GM21360 (cell line): ENCODE measurements around the gene TAF12.
"Not testable (repeated sequence)": the region's sequence is repeated elsewhere in the genome, so short reads cannot be mapped to it uniquely, and the experiment has no call there.

ENCODE experiments used
- ATAC-seq: cut with Tn5 transposase; IDR thresholded peaks from one replicate; pipeline ENCODE4 v1.9.1; 2021; ENCODE audit warnings: mild to moderate bottlenecking, moderate library complexity; ENCODE audit not compliant: unreplicated experiment

Gene TAF12

GRCh38 chr1:28582248-28582615 lies 60.6 kb downstream of the TAF12 start:
- peak; percentile 3 for ATAC-seq

DNA sequence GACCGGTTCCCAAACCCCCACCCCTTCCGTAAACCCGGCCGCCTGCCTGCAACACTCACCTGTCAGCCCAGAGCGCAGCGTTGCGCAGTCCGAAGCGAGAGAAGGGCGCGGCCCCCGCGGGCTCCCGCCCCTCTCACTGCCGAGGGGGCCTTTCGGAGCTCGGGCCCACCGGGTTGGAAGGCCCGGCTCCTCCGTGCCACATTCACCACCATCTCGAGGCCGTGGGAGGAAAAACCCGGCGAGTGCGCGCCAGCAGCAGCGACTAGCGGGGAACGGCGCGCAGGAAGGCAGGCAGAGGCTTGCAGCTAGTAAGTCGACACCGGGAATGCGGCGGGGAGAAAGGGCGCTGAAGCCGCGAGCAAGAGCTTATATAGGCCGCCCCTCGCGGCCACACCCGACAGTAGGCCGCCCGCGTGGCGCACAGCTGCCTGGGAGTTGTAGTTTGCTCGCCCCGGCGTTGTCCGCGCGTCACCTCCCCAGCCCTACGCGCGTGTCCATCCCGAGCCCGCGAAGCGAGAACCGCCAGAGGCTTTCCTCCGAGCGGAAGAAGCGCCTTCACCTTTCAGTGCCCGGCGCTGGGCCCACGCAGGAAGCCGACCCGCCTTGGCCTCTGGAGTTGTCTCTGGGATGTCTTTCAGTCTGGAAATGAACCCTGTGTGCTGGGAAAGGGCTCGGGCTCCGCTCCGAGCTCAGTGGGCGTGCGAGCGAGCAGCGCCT lies 61.2 kb downstream of the TAF12 start:
- ATAC-seq = peak; percentile 70

- ATAC-seq = peak; percentile 24
Observed at GRCh38 chr1:28580722-28581530, 61.9 kb downstream of the TAF12 start.

DNA sequence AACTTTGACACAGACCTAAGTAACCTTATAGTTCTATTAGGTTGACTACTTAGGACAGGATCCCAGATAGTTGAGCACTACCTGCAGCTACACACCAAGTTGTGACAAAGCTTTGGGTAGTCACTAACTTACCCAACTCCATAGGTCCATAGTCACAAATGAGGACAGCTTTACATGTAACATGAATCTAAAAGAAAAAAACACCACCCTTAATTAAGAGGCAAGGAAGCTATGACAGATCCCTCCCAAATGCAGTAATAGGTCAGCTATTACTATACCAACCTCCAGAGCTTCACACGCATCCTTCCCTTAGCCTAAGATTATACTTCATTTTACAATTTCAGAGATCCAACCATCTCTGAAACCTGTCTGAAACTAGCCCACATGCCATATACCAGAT lies 63.5 kb downstream of the TAF12 start:
- no peak for ATAC-seq

DNA sequence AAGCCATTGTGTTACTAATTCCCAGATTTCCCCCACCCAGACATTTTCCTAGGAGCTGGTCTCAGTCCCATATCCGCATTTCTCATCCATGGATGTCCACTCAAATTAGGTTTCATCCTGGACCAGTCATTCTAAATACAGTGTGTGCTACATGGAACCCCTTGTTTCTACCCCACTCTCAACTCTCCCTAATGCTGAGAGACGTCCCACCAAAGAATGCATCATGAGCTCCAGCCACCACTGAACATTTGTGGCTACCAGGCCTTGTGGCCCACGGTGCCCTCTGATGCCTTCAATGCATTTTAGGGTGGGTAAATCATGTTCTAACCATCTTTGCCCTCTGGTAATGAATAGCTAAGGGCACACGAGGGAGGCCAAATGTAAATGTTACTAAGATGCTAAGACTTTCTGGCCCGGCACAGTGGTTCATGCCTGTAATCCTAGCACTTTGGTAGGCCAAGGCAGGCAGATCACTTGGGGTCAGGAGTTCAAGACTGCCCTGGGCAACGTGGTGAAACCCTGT lies 64.1 kb downstream of the TAF12 start:
- no peak for ATAC-seq

GRCh38 chr1:28577738-28578536 lies 64.9 kb downstream of the TAF12 start:
- ATAC-seq = no peak

GRCh38 chr1:28577052-28577678 lies 65.7 kb downstream of the TAF12 start:
- no peak for ATAC-seq

DNA sequence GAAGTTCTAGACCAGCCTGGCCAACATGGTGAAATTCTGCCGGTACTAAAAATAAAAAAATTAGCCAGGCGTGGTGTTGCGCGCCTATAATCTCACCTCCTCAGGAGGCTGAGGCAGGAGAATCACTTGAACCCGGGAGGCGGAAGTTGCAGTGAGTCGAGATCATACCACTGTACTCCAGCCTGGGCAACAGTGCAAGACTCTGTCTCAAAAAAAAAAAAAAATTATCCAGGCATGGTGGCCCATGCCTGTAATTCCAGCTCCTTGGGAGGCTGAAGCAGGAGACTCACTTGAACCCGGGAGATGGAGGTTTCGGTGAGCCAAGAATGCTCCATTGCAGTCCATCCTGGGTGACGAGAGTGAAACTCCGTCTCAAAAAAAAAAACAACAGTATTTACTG lies 69.3 kb downstream of the TAF12 start:
- ATAC-seq = no peak

GRCh38 chr1:28572891-28573290 lies 70.0 kb downstream of the TAF12 start:
- not testable (repeated sequence) for ATAC-seq

- no peak for ATAC-seq
Observed at GRCh38 chr1:28571911-28572310, 71.0 kb downstream of the TAF12 start.

DNA sequence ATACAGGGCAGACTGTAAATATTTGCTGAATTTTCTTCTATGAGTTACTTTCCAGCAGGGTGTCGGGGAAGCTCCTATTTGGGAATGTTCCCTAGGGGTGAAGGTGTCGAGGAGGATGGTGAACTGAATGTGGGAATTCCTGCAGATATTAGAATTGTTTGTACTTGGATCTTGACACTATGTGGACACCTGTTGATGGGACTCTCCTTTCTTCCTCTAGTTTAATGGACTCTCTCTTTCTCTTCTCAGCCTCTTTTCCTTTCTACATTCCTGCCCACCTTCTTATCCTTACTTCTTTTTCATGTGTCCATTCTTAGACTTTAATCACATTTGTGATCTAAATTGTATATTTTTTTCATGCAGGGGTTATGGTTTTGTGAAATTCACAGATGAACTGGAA lies 75.9 kb downstream of the TAF12 start:
- no peak for ATAC-seq

DNA sequence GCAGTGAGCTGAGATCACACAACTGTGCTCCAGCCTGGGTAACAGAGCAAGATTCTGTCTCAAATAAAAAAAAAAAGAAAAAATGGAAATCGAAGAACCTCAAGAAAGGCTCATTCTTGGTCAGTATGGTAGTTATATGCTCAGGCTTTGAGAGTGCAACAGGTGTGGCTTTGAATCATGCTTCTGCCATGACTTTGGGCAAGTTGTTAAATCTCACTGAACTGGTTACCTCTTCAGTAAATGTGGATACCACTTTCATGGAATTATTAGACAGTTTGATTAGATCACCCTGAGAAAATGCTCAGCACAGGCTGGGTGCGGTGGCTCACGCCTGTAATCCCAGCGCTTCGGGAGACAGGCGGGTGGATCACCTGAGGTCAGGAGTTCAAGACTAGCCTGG lies 77.1 kb downstream of the TAF12 start:
- ATAC-seq = no peak

DNA sequence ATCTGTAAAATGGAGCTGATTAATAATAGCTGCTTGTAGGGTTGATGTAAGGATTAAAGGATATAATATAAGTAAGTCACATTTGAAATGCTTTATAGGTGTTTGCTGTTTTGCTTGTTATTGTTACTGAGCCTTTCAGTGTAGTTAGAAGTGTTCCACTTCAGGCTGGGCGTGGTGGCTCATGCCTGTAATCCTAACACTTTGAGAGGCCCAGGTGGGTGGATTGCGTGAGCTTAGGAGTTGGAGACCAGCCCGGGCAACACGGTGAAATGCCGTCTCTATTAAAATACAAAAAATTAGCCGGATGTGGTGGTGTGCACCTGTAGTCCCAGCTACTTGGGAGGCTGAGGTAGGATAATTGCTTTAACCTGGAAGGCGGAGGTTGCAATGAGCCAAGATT lies 77.8 kb downstream of the TAF12 start:
- ATAC-seq = no peak

DNA sequence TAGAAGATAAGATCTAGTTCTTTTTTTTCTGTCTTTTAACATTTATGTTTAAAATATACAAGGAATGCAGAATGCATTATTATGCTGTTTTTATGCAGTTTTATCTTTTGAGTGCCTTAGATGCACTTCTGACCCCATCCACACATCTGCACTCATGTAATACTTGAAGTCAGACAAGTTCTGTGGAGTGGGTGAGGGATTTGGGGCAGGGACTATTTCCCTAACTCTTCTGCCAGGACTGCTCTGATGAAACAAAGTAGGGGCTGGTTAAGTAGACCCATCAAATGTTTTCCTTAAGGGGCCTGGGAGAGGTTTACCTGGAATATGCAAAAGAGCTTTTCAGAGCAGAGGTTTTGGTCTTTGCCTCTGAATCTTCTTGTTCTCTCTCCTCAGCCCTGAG lies 78.6 kb downstream of the TAF12 start:
- no peak for ATAC-seq

DNA sequence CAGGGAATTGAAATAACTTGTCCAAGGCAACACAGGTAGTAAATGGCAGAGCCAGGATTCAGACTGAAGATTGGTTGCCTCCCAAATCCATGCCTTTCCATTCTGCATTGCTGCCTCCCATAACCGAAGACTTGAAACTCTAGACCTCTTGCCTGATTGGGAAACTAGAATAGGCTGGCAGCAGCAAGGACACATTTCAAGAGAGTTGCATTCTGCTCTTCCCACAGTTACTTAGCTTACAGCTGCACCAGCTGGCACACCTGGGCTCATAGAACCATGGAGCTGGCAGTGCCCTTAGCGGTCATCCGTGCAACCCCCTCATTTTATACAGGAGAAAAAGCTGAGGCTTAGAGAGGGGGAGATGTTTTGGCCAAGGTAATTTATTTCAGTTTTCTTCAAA lies 82.0 kb downstream of the TAF12 start:
- no peak for ATAC-seq
